Osteocyte (in vitro differentiated cells): ENCODE measurements around the gene PPP1R2. TPM values are rescaled to one million over a fixed set of nuclear protein-coding genes. Genes with fewer than 3 reads are reported as not detected.

Source experiments
- DNase-seq: peaks from one replicate; pipeline ENCODE4 v3.0.0; 2021; ENCODE audit warnings: mixed read lengths; ENCODE audit not compliant: unreplicated experiment; ENCODE audit errors: extremely low spot score
- H3K27ac Mint-ChIP-seq: one replicate; pipeline ENCODE4 v1.8.0; 2021; ENCODE audit warnings: mild to moderate bottlenecking, mixed read lengths; ENCODE audit not compliant: unreplicated experiment
- H3K27me3 Mint-ChIP-seq: one replicate; pipeline ENCODE4 v1.8.0; 2021; ENCODE audit warnings: mixed read lengths; ENCODE audit not compliant: unreplicated experiment
- H3K36me3 Mint-ChIP-seq: one replicate; pipeline ENCODE4 v1.8.0; 2021; ENCODE audit warnings: mixed read lengths; ENCODE audit not compliant: unreplicated experiment
- H3K4me1 Mint-ChIP-seq: one replicate; pipeline ENCODE4 v1.8.0; 2021; ENCODE audit warnings: mixed read lengths; ENCODE audit not compliant: unreplicated experiment
- H3K4me3 Mint-ChIP-seq: one replicate; pipeline ENCODE4 v1.8.0; 2021; ENCODE audit warnings: mild to moderate bottlenecking, moderate library complexity, mixed read lengths; ENCODE audit not compliant: unreplicated experiment
- H3K9me3 Mint-ChIP-seq: one replicate; pipeline ENCODE4 v1.8.0; 2021; ENCODE audit warnings: mixed read lengths; ENCODE audit not compliant: unreplicated experiment
- total RNA-seq: library from RNA; stranded (reverse); gene quantifications from 2 replicates; pipeline ENCODE4 v1.2.1, GENCODE V29; 2021
- TF ChIP-seq, protein P1 (sequence below): fragments of 200-600 bp; sonication (generic); IDR thresholded peaks from 2 replicates; pipeline ENCODE4 v1.5.0; 2021; ENCODE audit warnings: antibody characterized with exemption, mild to moderate bottlenecking, moderate library complexity

The PPP1R2 gene
- total RNA-seq, 1 donor from 2014 or later: 42.2 TPM

DNA sequence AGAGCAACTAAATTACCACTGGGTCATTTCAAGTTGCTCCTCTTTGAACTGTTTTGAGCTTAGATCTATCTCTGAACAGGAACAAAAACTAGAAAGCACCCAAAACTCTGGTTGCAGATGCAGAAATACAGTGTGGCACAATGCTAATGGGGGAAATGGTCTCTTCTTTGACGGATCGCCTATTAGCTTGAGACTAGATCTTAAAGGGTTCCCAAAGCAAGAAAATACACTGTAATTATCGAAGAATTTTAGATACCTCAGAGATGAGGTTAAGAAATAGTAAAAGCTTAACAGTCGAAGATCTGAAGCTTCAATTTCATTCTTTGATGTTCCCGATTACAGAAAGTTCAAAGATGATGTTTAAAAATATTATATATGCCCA is 818 bp downstream of the PPP1R2 start:
- Mint-ChIP-seq H3K4me3 (peak overlapping the region; percentile 82), H3K27me3 (no peaks in the 10 kb centered on the region), H3K9me3 (no peaks in the 10 kb centered on the region), H3K27ac (peak overlapping the region; percentile 82), H3K36me3 (no peaks in the 10 kb centered on the region), H3K4me1 (peaks cover 53% of the 10 kb centered on the region)
- TF ChIP-seq, protein P1, sequence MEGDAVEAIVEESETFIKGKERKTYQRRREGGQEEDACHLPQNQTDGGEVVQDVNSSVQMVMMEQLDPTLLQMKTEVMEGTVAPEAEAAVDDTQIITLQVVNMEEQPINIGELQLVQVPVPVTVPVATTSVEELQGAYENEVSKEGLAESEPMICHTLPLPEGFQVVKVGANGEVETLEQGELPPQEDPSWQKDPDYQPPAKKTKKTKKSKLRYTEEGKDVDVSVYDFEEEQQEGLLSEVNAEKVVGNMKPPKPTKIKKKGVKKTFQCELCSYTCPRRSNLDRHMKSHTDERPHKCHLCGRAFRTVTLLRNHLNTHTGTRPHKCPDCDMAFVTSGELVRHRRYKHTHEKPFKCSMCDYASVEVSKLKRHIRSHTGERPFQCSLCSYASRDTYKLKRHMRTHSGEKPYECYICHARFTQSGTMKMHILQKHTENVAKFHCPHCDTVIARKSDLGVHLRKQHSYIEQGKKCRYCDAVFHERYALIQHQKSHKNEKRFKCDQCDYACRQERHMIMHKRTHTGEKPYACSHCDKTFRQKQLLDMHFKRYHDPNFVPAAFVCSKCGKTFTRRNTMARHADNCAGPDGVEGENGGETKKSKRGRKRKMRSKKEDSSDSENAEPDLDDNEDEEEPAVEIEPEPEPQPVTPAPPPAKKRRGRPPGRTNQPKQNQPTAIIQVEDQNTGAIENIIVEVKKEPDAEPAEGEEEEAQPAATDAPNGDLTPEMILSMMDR: no peak
- DNase-seq: no peak

DNA sequence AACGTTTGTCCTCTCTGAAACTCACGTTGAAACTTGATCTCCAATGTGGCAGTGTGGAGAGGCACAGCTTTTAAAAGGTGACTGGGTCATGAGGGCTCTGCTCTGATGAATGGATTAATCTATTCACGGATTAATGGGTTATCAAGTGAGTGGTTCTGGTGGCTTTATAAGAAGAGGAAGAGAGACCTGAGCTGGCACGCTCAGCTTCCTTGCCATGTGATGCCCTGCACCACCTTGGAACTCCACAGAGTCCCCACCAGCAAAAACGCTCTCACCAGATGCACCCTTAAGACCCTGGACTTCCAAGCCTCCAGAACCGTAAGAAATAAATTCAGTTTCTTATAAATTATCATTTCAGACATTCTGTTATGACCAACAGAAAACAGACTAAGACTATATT is 2.6 kb downstream of the PPP1R2 start:
- Mint-ChIP-seq H3K4me3 (no peak overlapping the region), H3K27ac (no peak overlapping the region), H3K27me3 (no peaks in the 10 kb centered on the region), H3K4me1 (peaks cover 40% of the 10 kb centered on the region), H3K9me3 (no peaks in the 10 kb centered on the region), H3K36me3 (no peaks in the 10 kb centered on the region)
- TF ChIP-seq, protein P1: no peak
- DNase-seq: peak; percentile 1

DNA sequence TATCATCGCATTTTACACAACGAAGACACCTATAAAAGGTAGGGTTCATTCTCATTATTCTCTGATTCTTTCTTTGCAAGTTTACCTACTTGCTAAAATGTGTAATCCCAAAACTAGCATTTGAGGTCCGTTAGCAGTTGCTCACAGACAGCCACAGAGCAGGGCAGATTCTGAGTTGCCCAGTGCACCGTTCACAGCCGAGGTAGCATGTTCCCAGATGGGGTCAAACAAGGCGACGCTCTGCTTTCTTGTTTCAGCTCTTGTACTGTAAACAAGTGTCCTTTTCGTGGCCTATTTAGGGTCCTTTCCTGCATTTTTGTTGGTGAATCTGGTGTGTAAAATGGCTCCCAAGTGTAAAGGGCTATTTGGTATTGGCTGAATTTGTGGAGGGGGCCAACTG is 3.1 kb downstream of the PPP1R2 start:
- Mint-ChIP-seq H3K27me3 (no peaks in the 10 kb centered on the region), H3K9me3 (no peaks in the 10 kb centered on the region), H3K4me3 (no peak overlapping the region), H3K4me1 (peaks cover 38% of the 10 kb centered on the region), H3K36me3 (no peaks in the 10 kb centered on the region), H3K27ac (no peak overlapping the region)
- TF ChIP-seq, protein P1: no peak
- peak; percentile 38 for DNase-seq

DNA sequence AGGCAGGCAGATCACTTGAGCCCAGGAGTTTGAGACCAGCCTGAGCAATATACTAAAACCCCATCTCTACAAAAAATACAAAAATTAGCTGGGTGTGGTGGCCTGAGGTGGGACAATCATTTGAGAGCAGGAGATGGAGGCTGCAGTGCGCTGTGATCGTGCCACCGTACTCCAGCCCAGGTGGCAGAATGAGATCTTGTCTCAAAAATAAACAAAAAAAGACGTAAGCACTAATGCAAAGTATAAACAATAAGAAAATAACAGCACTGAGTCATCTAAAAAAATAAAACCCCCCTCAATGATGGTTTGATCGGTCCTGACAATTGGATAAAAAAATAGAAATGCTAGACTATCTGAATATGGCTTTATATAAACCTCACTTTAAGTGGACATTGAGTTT is 3.6 kb downstream of the PPP1R2 start:
- peaks cover 1% of the 10 kb centered on the region for H3K36me3 Mint-ChIP-seq
- TF ChIP-seq, protein P1: no peak
- no peaks in the 10 kb centered on the region for H3K27me3 Mint-ChIP-seq
- H3K27ac Mint-ChIP-seq: no peak overlapping the region
- H3K4me1 Mint-ChIP-seq: peaks cover 37% of the 10 kb centered on the region
- DNase-seq: no peak
- H3K9me3 Mint-ChIP-seq: no peaks in the 10 kb centered on the region
- no peak overlapping the region for H3K4me3 Mint-ChIP-seq

DNA sequence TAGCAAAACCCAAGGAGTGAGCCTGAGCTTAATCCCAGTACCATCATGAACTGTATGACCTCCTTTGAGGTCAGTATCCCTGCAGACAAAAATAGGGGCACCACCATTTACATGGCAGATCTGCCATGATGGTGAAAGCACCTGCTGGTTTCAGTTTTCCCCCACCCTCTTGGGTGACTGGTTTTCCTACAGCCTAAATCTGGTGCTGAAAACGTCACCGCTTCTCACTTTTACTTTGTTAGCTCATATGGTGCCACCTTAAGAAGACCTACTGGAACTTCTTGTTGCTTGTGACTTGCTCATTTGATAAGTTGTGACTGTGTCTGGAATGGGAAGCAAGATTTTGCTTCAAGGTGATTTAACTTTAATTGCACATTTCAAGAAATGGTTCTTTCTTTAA is 5.1 kb downstream of the PPP1R2 start:
- H3K4me3 Mint-ChIP-seq: no peak overlapping the region
- TF ChIP-seq, protein P1: no peak
- H3K27ac Mint-ChIP-seq: no peak overlapping the region
- no peaks in the 10 kb centered on the region for H3K9me3 Mint-ChIP-seq
- H3K27me3 Mint-ChIP-seq: no peaks in the 10 kb centered on the region
- H3K36me3 Mint-ChIP-seq: peaks cover 4% of the 10 kb centered on the region
- peaks cover 34% of the 10 kb centered on the region for H3K4me1 Mint-ChIP-seq
- DNase-seq: no peak
